Activated B cell treated with CpG ODN at 0.5 μM for 24 hours (primary cell): Measurements from ENCODE around the gene EBP. TPM values are rescaled to one million over a fixed set of nuclear protein-coding genes. Genes with fewer than 3 reads are reported as not detected.

Source experiments
- ATAC-seq: fragments of 200-7000 bp; cut with Tn5 transposase; one replicate; pipeline ENCODE4 v1.10.0; 2021; ENCODE audit warnings: low read depth, mild to moderate bottlenecking, moderate library complexity
- CTCF ChIA-PET: fragments of 350-600 bp; sonication (Branson Sonifier 250); formaldehyde crosslinking; loops from one replicate; lab custom pipeline; 2021; ENCODE audit warnings: antibody characterized with exemption; lab: Charles Lee
- POLR2A ChIA-PET: fragments of 350-600 bp; sonication (Branson Sonifier 250); formaldehyde crosslinking; loops from one replicate; lab custom pipeline; 2021; ENCODE audit warnings: antibody characterized with exemption; lab: Charles Lee
- DNase-seq: peaks from one replicate; pipeline ENCODE4 v3.0.0; 2022
- H3K27ac Mint-ChIP-seq: one replicate; pipeline ENCODE4 v1.8.0; 2020; ENCODE audit warnings: mixed read lengths
- H3K27me3 Mint-ChIP-seq: one replicate; pipeline ENCODE4 v1.8.0; 2021; ENCODE audit warnings: mixed read lengths
- H3K36me3 Mint-ChIP-seq: one replicate; pipeline ENCODE4 v1.8.0; 2021; ENCODE audit warnings: low read depth, mixed read lengths
- H3K4me1 Mint-ChIP-seq: one replicate; pipeline ENCODE4 v1.8.0; 2021; ENCODE audit warnings: mixed read lengths
- H3K4me3 Mint-ChIP-seq: one replicate; pipeline ENCODE4 v1.8.0; 2020; ENCODE audit warnings: mild to moderate bottlenecking, mixed read lengths
- H3K9me3 Mint-ChIP-seq: one replicate; pipeline ENCODE4 v1.8.0; 2020; ENCODE audit warnings: mixed read lengths
- CTCF ChIP-seq: fragments of 200-600 bp; IDR thresholded peaks from one replicate; pipeline ENCODE4 v1.8.0; 2022; ENCODE audit warnings: antibody characterized with exemption, mild to moderate bottlenecking
- intact Hi-C: fragments of 100-400 bp; cut with micrococcal nuclease; formaldehyde crosslinking; loops from one replicate; pipeline ENCODE4 v1.15.1; 2024
- total RNA-seq: library from RNA; stranded (reverse); gene quantifications from 2 replicates; pipeline ENCODE4 v1.2.3, GENCODE V29; 2022

Gene EBP
- total RNA-seq: 72.4 and 75.5 TPM in 2 replicates

DNA sequence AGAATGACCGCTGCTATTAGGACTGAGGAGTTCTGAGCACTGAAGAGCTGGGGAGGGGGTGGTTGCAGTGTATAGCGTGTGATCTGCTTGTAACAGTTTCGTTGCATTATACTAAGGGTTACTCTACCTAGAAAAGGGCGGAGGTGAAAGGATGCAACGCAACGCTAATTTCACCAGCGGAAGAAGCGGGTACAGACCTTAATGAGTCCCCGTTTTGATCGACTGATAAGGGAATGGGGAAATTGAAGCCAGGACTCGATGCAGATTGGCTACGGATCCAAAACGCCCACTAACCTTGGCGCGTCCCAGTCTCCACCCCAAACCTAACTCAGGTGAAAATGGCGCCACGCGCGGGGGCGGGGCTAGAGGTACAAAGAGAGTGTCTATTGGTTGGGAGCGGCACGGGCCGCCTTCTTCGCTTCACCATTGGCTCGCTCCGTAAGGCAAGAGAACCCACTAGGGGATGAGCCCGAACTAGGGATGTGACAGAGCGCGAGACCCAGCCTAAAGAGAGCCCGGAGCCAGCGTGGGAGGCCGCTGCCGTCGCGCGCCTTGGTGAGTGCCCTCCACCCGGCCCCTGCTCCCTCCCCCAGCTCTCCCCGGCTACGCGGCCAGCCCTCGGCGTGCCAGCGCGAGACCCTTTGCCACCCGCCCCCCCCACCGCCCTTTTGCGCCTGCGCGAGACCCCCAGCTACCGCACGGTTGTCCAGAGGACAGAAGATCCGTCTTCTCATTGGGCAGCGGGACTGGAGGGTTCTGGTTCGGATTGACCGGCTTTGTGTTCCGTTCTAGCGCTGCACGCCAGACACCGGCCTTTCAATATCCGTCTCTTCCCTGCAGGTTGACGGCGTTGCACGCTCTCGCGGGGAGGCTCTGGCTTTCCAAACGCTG lies at the start of gene EBP:
Gene EBP, plus strand, starts transcription at position 456 of the 891 bp plus-strand sequence. CDS start 1,964 bp downstream, outside the sequence.
- no peak for TF ChIP-seq CTCF
- DNase-seq: peak; percentile 79
- Mint-ChIP-seq H3K4me3 (peak within 1 kb of the TSS; percentile 86), H3K36me3 (peaks cover 15% of the 10 kb centered on the region), H3K27me3 (no peaks in the 10 kb centered on the region), H3K27ac (peak within 1 kb of the TSS; percentile 88), H3K4me1 (peaks cover 24% of the 10 kb centered on the region), H3K9me3 (no peaks in the 10 kb centered on the region)
- CTCF ChIA-PET: no interaction called here
- intact Hi-C loops: loop anchor here (1.0 to 2.0 kb wide), 4 partner anchors 13 to 863 kb away; partner anchors contain the start of genes FTSJ1, PORCN, TBC1D25 and UXT
- POLR2A ChIA-PET: interaction anchor here (0.6 to 2.2 kb wide), 10 partner anchors 13 to 645 kb away, joined by 3 to 13 read pairs (median 5); partner anchors contain the start of genes GRIPAP1, PORCN, RBM3 and TBC1D25
- ATAC-seq: peak; percentile 96

- DNase-seq: no peak
- ATAC-seq: no peak
- POLR2A ChIA-PET: interaction anchor here (0.6 kb wide), 1 partner anchor 11 kb away, joined by 4 read pairs; no protein-coding TSS in a partner anchor
- TF ChIP-seq CTCF: no peak
- Mint-ChIP-seq H3K36me3 (peaks cover 11% of the 10 kb centered on the region), H3K9me3 (no peaks in the 10 kb centered on the region), H3K27me3 (no peaks in the 10 kb centered on the region), H3K27ac (no peak overlapping the region), H3K4me1 (peaks cover 22% of the 10 kb centered on the region), H3K4me3 (no peak overlapping the region)
- CTCF ChIA-PET: no interaction called here
- intact Hi-C loops: no loop called here
Observed at GRCh38 chrX:48472225-48472624, 49.4 kb upstream of the EBP start.

GRCh38 chrX:48472851-48473703 lies 48.5 kb upstream of the EBP start:
- TF ChIP-seq CTCF: no peak
- ATAC-seq: no peak
- DNase-seq: no peak
- no peaks in the 10 kb centered on the region for H3K27me3 Mint-ChIP-seq
- H3K36me3 Mint-ChIP-seq: peaks cover 17% of the 10 kb centered on the region
- POLR2A ChIA-PET: no interaction called here
- no peaks in the 10 kb centered on the region for H3K9me3 Mint-ChIP-seq
- peaks cover 26% of the 10 kb centered on the region for H3K4me1 Mint-ChIP-seq
- CTCF ChIA-PET: interaction anchor here (1.1 kb wide), 1 partner anchor 67 kb away, joined by 4 read pairs; no protein-coding TSS in a partner anchor
- intact Hi-C loops: no loop called here
- no peak overlapping the region for H3K4me3 Mint-ChIP-seq
- H3K27ac Mint-ChIP-seq: no peak overlapping the region

GRCh38 chrX:48473704-48473990 lies 48.0 kb upstream of the EBP start:
- no peak for ATAC-seq
- ChIA-PET POLR2A (interaction anchor here (1.7 kb wide), 1 partner anchor 66 kb away, joined by 6 read pairs; no protein-coding TSS in a partner anchor), CTCF (interaction anchor here (1.1 kb wide), 1 partner anchor 66 kb away, joined by 4 read pairs; no protein-coding TSS in a partner anchor)
- no peak overlapping the region for H3K4me3 Mint-ChIP-seq
- peaks cover 28% of the 10 kb centered on the region for H3K4me1 Mint-ChIP-seq
- no peak for TF ChIP-seq CTCF
- intact Hi-C loops: no loop called here
- H3K27me3 Mint-ChIP-seq: no peaks in the 10 kb centered on the region
- no peak for DNase-seq
- H3K27ac Mint-ChIP-seq: no peak overlapping the region
- H3K36me3 Mint-ChIP-seq: peaks cover 22% of the 10 kb centered on the region
- H3K9me3 Mint-ChIP-seq: no peaks in the 10 kb centered on the region
